HepG2 (cell line): ENCODE data around the gene HOXD4. TPM values are rescaled to one million over a fixed set of nuclear protein-coding genes. Genes with fewer than 3 reads are reported as not detected.

Experiments
- ATAC-seq: fragments of 200-7000 bp; cut with Tn5 transposase; 3 replicates; pipeline ENCODE4 v1.9.1; 2020; ENCODE audit warnings: mild to moderate bottlenecking, moderate library complexity
- BruUV-seq: library from RNA; stranded (reverse); fragments of 400-500 nt; replicated peaks from 2 replicates; lab custom pipeline; 2021; lab: Mats Ljungman, UMichigan
- CTCF ChIA-PET: fragments of 300-600 bp; formaldehyde crosslinking; extraction: SDS; loops from one replicate; lab custom pipeline; 2021; ENCODE audit warnings: low total read pairs, inconsistent platforms, low intra/inter-chr PET ratio; lab: Yijun Ruan, JAX
- POLR2A ChIA-PET: fragments of 350-600 bp; sonication (Branson Sonifier 250); formaldehyde crosslinking; loops from one replicate; lab custom pipeline; 2020; ENCODE audit warnings: antibody characterized with exemption, inconsistent platforms; lab: Yijun Ruan, JAX
- DNase-seq: peaks from one replicate; pipeline ENCODE4 v3.0.0-alpha.2; 2015; ENCODE audit warnings: low spot score
- FAIRE-seq: peaks from 3 replicates; lab custom pipeline; 2011; peaks lifted over from hg19 to GRCh38; lab: Jason Lieb, UNC
- H2AFZ ChIP-seq: one replicate; pipeline ENCODE4 v1.6.1; 2011; ENCODE audit warnings: low read length, inconsistent platforms
- H3K27ac ChIP-seq: fragments of 300-600 bp; 3 replicates; pipeline ENCODE4 v1.8.0; 2011; ENCODE audit warnings: mixed run types, mild to moderate bottlenecking, mixed read lengths, low read length, inconsistent platforms; ENCODE audit not compliant: insufficient read depth; ENCODE audit errors: extremely low read length
- H3K27me3 ChIP-seq, 2 experiments: fragments of 200-600 bp in 1 of 2; 2 replicates in 1 of 2; 3 replicates in 1 of 2; pipeline versions ENCODE4 v1.6.0 to v1.8.0; 2011; ENCODE audit warnings: low read length in 2 of 2, mild to moderate bottlenecking in 2 of 2, moderate library complexity in 2 of 2, inconsistent platforms in 1 of 2; ENCODE audit not compliant: insufficient read depth in 2 of 2, control insufficient read depth in 1 of 2
- H3K36me3 ChIP-seq, 2 experiments: fragments of 200-600 bp in 1 of 2; replicated peaks in 1 of 2; 2 replicates in 1 of 2; 3 replicates in 1 of 2; pipeline versions ENCODE4 v1.5.1 to v1.8.0; 2011; ENCODE audit warnings: low read length in 2 of 2, inconsistent platforms in 1 of 2; ENCODE audit not compliant: insufficient read depth in 2 of 2, control insufficient read depth in 1 of 2
- H3K4me1 ChIP-seq: 2 replicates; pipeline ENCODE4 v1.5.1; 2012; ENCODE audit warnings: low read length, inconsistent platforms; ENCODE audit not compliant: insufficient read depth
- H3K4me2 ChIP-seq: 2 replicates; pipeline ENCODE4 v1.6.0; 2011; ENCODE audit warnings: low read depth, low read length, inconsistent platforms
- H3K4me3 ChIP-seq, 3 experiments: fragments of 200-600 bp in 1 of 3; sonication (generic), shearing (Covaris generic) in 1 of 3; replicated peaks in 1 of 3; 2 replicates each; pipeline ENCODE4 v1.5.1; 2011 to 2016; ENCODE audit warnings: low read length in 3 of 3, inconsistent platforms in 2 of 3, low read depth in 2 of 3, mild to moderate bottlenecking in 2 of 3, control low read depth in 1 of 3, mixed read lengths in 1 of 3; ENCODE audit not compliant: insufficient read depth in 1 of 3
- H3K79me2 ChIP-seq: one replicate; pipeline ENCODE4 v1.6.1; 2011; ENCODE audit warnings: low read length, inconsistent platforms; ENCODE audit not compliant: insufficient read depth
- H3K9ac ChIP-seq: 2 replicates; pipeline ENCODE4 v1.6.0; 2011; ENCODE audit warnings: mild to moderate bottlenecking, low read depth, low read length, inconsistent platforms; ENCODE audit not compliant: insufficient read depth
- H3K9me3 ChIP-seq: 2 replicates; pipeline ENCODE4 v1.5.1; 2012; ENCODE audit warnings: mild to moderate bottlenecking, low read length
- H4K20me1 ChIP-seq: 2 replicates; pipeline ENCODE4 v1.6.0; 2011; ENCODE audit warnings: inconsistent platforms, mild to moderate bottlenecking, low read length, moderate library complexity; ENCODE audit not compliant: insufficient read depth
- HOXA9 ChIP-seq: sonication (generic); formaldehyde crosslinking; IDR thresholded peaks from 2 replicates; pipeline ENCODE4 v1.8.1; 2022; ENCODE audit warnings: missing genetic modification reagents, mild to moderate bottlenecking, moderate library complexity, borderline replicate concordance
- SMYD3 ChIP-seq: sonication (generic); formaldehyde crosslinking; IDR thresholded peaks from 2 replicates; pipeline ENCODE4 v1.8.1; 2023; ENCODE audit warnings: mild to moderate bottlenecking, missing genetic modification reagents
- SP1 ChIP-seq, 2 experiments: fragments of 450-650 bp in 1 of 2; sonication (generic) in 1 of 2; formaldehyde crosslinking in 1 of 2; IDR thresholded peaks; 2 replicates each; pipeline versions ENCODE4 v1.4.0 to v1.6.1; 2016 to 2020; ENCODE audit warnings: missing genetic modification reagents in 1 of 2
- ZFP1 ChIP-seq: IDR thresholded peaks from 2 replicates; pipeline ENCODE4 v1.6.1; 2016
- ZNF264 ChIP-seq: sonication (generic); formaldehyde crosslinking; IDR thresholded peaks from 2 replicates; pipeline ENCODE4 v1.4.0; 2020; ENCODE audit warnings: missing genetic modification reagents
- ZNF605 ChIP-seq: sonication (generic); formaldehyde crosslinking; IDR thresholded peaks from 2 replicates; pipeline ENCODE4 v1.8.0; 2022; ENCODE audit warnings: mild to moderate bottlenecking, missing genetic modification reagents
- ZNF614 ChIP-seq: IDR thresholded peaks from 2 replicates; pipeline ENCODE4 v1.6.1; 2018; ENCODE audit warnings: missing biosample characterization, missing genetic modification reagents, inconsistent platforms, borderline replicate concordance
- ZNF780A ChIP-seq: sonication (generic); formaldehyde crosslinking; IDR thresholded peaks from 2 replicates; pipeline ENCODE4 v1.8.0; 2022; ENCODE audit warnings: mild to moderate bottlenecking, missing genetic modification reagents, moderate library complexity
- WGBS: methylation state at CpG from one replicate; pipeline ENCODE4 v1.1.6; 2017; ENCODE audit warnings: low lambda C conversion rate; 5-methylcytosine and 5-hydroxymethylcytosine counted together
- in situ Hi-C: cut with HindIII; loops from 2 replicates; pipeline ENCODE4 v1.10.0; 2017; ENCODE audit warnings: low pct_unique_long_range_greater_than_20kb; ENCODE audit not compliant: extremely low pct_ligation_motif_present
- intact Hi-C: fragments of 100-400 bp; cut with micrococcal nuclease; formaldehyde crosslinking; loops from one replicate; pipeline ENCODE4 v1.10.0; 2022; ENCODE audit not compliant: unreplicated experiment
- polyA plus RNA-seq, 8 experiments: library from polyadenylated mRNA; depleted of rRNA in 3 of 8; stranded (reverse) in 7 of 8; unstranded in 1 of 8; fragments of >200 nt; fragmentation: Illumina TruSeq in 4 of 8; extraction: Trizol in 4 of 8; gene quantifications; 2 replicates each; pipeline versions ENCODE4 v1.2.1 to v1.2.3, GENCODE V29; 2011 to 2016; ENCODE audit warnings: low read depth in 4 of 8, missing spikeins in 1 of 8, mixed read lengths in 1 of 8; ENCODE audit not compliant: insufficient read depth in 1 of 8
- total RNA-seq, 5 experiments: library from RNA; depleted of rRNA; stranded (reverse); fragments of >200 nt; fragmentation: Illumina TruSeq; extraction: Trizol; gene quantifications; 2 replicates each; pipeline ENCODE4 v1.2.3, GENCODE V29; 2016; ENCODE audit warnings: low read depth in 1 of 5
- TF ChIP-seq, protein P1 (sequence below): sonication (generic); formaldehyde crosslinking; IDR thresholded peaks from 2 replicates; pipeline ENCODE4 v1.5.0; 2020; ENCODE audit warnings: mild to moderate bottlenecking, missing genetic modification reagents, borderline replicate concordance

HOXD4 gene
- total and polyA plus RNA-seq, 2 of the 13 experiments (the other 11 are each of a cell fraction or from before 2014, with no cell fraction given), result not detected

DNA sequence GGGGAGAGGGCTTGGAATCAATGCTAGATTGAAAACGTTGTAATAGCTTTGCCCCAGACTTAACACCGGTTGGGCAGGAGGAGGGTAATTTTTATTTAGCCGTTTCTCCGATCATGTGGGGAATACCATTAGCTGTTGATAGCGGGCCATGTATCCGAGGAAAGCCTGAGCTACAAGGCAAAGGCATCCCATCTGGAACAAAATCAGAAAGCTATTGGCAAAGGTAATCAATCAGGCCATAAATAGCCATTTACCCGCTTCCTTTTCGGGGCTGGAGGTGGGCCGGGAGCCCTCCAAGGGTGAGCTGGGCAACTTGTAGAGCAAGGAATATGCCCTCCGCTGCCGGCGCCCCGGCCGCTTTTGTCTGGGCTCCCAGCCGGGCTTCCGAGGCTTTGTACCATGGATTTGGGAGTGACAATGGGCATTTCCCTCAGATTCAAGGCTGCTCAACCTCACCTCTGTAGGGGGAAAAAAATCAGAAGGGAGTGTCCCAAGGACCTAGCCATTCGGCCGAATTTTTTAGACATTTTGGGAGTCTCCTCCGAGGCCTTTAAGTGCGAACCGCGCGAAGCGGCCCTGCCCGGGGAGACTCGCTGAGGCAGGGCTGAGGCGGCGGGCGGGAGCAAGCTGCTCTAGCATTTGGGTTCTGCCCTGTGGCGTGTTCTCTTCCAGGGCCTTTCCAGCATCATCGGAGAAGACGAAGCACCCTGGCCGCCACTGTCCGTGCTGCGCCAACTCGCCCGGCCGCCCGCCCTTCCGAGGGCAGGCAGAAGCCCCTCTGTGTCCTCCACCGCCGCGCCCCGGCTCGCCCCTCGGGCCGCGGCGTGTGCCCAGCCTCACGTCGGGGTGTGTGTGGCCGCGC lies 29.9 kb upstream of the HOXD4 start:
- in situ Hi-C loops, result no loop called here
- no peak overlapping the region for H3K4me3 ChIP-seq

More for the DNA sequence above, 29.9 kb upstream of the HOXD4 start:
- H3K4me2 ChIP-seq, result no peak overlapping the region
- WGBS, result 70% methylated on average over 48 of the region's 53 CpGs
- H3K36me3 ChIP-seq, result no peaks in the 10 kb centered on the region
- H3K4me1 ChIP-seq, result no peaks in the 10 kb centered on the region
- FAIRE-seq (no peak), DNase-seq (no peak), ATAC-seq (no peak)
- intact Hi-C loops, result no loop called here
- no peak overlapping the region for H2AFZ ChIP-seq
- no peak overlapping the region for H3K9ac ChIP-seq
- ChIA-PET CTCF (no interaction called here), POLR2A (no interaction called here)
- no peak for TF ChIP-seq SMYD3 (CRISPR knock-in tag)
- TF ChIP-seq ZNF605 (CRISPR knock-in tag), result no peak
- no peak for TF ChIP-seq ZNF780A (CRISPR knock-in tag)
- TF ChIP-seq HOXA9 (CRISPR knock-in tag), result no peak
- TF ChIP-seq, protein P1, sequence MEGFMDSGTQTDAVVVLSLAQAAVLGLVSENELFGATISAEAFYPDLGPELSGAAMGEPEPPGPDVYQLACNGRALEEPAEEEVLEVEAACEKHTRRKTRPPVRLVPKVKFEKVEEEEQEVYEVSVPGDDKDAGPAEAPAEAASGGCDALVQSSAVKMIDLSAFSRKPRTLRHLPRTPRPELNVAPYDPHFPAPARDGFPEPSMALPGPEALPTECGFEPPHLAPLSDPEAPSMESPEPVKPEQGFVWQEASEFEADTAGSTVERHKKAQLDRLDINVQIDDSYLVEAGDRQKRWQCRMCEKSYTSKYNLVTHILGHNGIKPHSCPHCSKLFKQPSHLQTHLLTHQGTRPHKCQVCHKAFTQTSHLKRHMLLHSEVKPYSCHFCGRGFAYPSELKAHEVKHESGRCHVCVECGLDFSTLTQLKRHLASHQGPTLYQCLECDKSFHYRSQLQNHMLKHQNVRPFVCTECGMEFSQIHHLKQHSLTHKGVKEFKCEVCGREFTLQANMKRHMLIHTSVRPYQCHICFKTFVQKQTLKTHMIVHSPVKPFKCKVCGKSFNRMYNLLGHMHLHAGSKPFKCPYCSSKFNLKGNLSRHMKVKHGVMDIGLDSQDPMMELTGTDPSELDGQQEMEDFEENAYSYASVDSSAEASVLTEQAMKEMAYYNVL (CRISPR knock-in tag), result no peak
- TF ChIP-seq ZNF264 (CRISPR knock-in tag), result no peak
- TF ChIP-seq ZNF614 (CRISPR knock-in tag), result no peak
- TF ChIP-seq SP1 (IDR thresholded peaks at IDR 0.05), result no peak
- no peak for TF ChIP-seq SP1 (CRISPR knock-in tag; IDR thresholded peaks at IDR 0.05)
- TF ChIP-seq ZFP1 (CRISPR knock-in tag), result no peak
- H3K9me3 ChIP-seq, result no peaks in the 10 kb centered on the region
- BruUV-seq, result no TSS peak
- H3K27ac ChIP-seq, result no peak overlapping the region
- H4K20me1 ChIP-seq, result no peaks in the 10 kb centered on the region; the same call in 1 of the 2 replicates
- H3K79me2 ChIP-seq, result no peaks in the 10 kb centered on the region
- peaks cover 27 to 96% of the 10 kb centered on the region in 2 experiments for H3K27me3 ChIP-seq
